ENCODE results near the gene GJB5. TPM values are rescaled to one million over a fixed set of nuclear protein-coding genes. Genes with fewer than 3 reads are reported as not detected.
"Not testable (repeated sequence)": the region's sequence is repeated elsewhere in the genome, so short reads cannot be mapped to it uniquely, and the experiment has no call there.

The GJB5 gene
- polyA plus RNA-seq, 1 of the 3 experiments (the other 2 are of a cell fraction): not detected

DNA sequence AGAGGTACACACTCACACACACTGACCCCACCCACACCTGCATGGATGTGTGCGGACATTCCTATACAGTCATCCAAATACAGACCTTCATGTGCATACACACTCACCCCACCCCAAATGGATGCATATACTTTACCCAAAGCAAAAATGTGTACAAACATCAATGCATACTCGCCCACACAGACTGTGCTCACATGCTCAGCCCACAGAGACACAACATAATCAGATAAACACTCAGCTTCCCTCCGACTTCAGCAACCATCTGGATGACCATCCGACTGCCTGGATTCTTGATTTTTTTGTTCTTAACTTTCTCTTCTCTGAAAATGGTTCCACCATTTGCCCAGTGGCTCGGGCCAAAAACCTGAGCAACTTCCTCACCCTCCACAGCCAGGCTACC is 24.4 kb upstream of the GJB5 start:
- CTCF ChIA-PET: interaction anchor here (1.0 to 5.5 kb wide), 2 partner anchors 9 to 13 kb away, joined by 3 to 32 read pairs; no protein-coding TSS in a partner anchor
- no peak overlapping the region for H3K27ac ChIP-seq (ENCODE audit: low read depth in 2 of 2, low read length in 1 of 2)
- H2AFZ ChIP-seq (ENCODE audit: low read depth): no peak overlapping the region
- H3F3A ChIP-seq (replicated peaks; ENCODE audit: insufficient read depth): no peaks in the 10 kb centered on the region
- no peak overlapping the region for H3K9ac ChIP-seq
- H3K79me2 ChIP-seq (ENCODE audit: insufficient read depth): no peaks in the 10 kb centered on the region
- H3K4me1 ChIP-seq (ENCODE audit: control insufficient read depth in 1 of 2, insufficient read depth in 2 of 2, low read depth in 1 of 2, low read length in 1 of 2): no peaks in the 10 kb centered on the region
- no peaks in the 10 kb centered on the region for H3K36me3 ChIP-seq (replicated peaks in 1 of 2; ENCODE audit: control insufficient read depth in 1 of 2, insufficient read depth in 2 of 2, low read length in 1 of 2)
- H3K9me3 ChIP-seq: no peaks in the 10 kb centered on the region
- H4K20me1 ChIP-seq (ENCODE audit: insufficient read depth): no peaks in the 10 kb centered on the region
- H3K4me3 ChIP-seq (ENCODE audit: low read depth in 2 of 2, low read length in 1 of 2): no peak overlapping the region
- DNase-seq: no peak
- TF ChIP-seq GABPA (IDR thresholded peaks at IDR 0.05; ENCODE audit: low read depth) (no peak), NFIC (IDR thresholded peaks at IDR 0.05; ENCODE audit: borderline replicate concordance) (no peak), MXI1 (IDR thresholded peaks at IDR 0.05; ENCODE audit: low read depth, low read length) (no peak), FOXJ3 (CRISPR knock-in tag; IDR thresholded peaks at IDR 0.05) (no peak)
- TF ChIP-seq, protein P1, sequence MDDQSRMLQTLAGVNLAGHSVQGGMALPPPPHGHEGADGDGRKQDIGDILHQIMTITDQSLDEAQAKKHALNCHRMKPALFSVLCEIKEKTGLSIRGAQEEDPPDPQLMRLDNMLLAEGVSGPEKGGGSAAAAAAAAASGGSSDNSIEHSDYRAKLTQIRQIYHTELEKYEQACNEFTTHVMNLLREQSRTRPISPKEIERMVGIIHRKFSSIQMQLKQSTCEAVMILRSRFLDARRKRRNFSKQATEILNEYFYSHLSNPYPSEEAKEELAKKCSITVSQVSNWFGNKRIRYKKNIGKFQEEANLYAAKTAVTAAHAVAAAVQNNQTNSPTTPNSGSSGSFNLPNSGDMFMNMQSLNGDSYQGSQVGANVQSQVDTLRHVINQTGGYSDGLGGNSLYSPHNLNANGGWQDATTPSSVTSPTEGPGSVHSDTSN (IDR thresholded peaks at IDR 0.05): no peak
- TF ChIP-seq, protein P2, sequence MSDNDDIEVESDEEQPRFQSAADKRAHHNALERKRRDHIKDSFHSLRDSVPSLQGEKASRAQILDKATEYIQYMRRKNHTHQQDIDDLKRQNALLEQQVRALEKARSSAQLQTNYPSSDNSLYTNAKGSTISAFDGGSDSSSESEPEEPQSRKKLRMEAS (IDR thresholded peaks at IDR 0.05; ENCODE audit: low read depth): no peak
- TF ChIP-seq, protein P3, sequence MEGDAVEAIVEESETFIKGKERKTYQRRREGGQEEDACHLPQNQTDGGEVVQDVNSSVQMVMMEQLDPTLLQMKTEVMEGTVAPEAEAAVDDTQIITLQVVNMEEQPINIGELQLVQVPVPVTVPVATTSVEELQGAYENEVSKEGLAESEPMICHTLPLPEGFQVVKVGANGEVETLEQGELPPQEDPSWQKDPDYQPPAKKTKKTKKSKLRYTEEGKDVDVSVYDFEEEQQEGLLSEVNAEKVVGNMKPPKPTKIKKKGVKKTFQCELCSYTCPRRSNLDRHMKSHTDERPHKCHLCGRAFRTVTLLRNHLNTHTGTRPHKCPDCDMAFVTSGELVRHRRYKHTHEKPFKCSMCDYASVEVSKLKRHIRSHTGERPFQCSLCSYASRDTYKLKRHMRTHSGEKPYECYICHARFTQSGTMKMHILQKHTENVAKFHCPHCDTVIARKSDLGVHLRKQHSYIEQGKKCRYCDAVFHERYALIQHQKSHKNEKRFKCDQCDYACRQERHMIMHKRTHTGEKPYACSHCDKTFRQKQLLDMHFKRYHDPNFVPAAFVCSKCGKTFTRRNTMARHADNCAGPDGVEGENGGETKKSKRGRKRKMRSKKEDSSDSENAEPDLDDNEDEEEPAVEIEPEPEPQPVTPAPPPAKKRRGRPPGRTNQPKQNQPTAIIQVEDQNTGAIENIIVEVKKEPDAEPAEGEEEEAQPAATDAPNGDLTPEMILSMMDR (IDR thresholded peaks at IDR 0.05): no peak
- TF ChIP-seq, protein P4, sequence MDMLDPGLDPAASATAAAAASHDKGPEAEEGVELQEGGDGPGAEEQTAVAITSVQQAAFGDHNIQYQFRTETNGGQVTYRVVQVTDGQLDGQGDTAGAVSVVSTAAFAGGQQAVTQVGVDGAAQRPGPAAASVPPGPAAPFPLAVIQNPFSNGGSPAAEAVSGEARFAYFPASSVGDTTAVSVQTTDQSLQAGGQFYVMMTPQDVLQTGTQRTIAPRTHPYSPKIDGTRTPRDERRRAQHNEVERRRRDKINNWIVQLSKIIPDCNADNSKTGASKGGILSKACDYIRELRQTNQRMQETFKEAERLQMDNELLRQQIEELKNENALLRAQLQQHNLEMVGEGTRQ (IDR thresholded peaks at IDR 0.05; ENCODE audit: borderline replicate concordance, low read depth, low read length): no peak
- no peaks in the 10 kb centered on the region for H3K27me3 ChIP-seq (ENCODE audit: insufficient read depth)
- WGBS (ENCODE audit: low lambda C conversion rate): 40% methylated on average over 5 of the region's 5 CpGs
- POLR2A ChIA-PET: no interaction called here
- no peaks in the 10 kb centered on the region for H3K9me2 ChIP-seq
- H3K4me2 ChIP-seq: no peak overlapping the region

DNA sequence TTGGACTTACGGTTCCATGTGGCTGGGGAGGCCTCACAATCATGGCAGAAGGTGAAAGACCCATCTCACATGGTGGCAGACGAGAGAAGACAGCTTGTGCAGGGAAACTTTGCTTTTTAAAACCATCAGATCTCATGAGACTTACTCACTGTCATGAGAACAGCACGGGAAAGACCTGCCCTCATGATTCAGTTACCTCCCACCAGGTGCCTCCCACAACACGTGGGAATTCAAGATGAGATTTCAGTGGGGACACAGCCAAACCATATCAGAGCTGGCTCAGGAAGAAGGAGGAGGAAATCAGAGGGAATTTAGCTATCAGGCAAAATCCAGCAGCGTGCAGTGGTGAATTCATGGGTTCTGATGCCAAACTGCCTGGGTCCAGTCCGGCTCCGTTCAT is 22.0 kb upstream of the GJB5 start:
- H2AFZ ChIP-seq (ENCODE audit: low read depth); H3K36me3 ChIP-seq (replicated peaks in 1 of 2; ENCODE audit: control insufficient read depth in 1 of 2, insufficient read depth in 2 of 2, low read length in 1 of 2); H4K20me1 ChIP-seq (ENCODE audit: insufficient read depth); H3K79me2 ChIP-seq (ENCODE audit: insufficient read depth); H3K27ac ChIP-seq (ENCODE audit: low read depth in 2 of 2, low read length in 1 of 2); H3K9me2 ChIP-seq; POLR2A ChIA-PET; H3K9me3 ChIP-seq; H3F3A ChIP-seq (replicated peaks; ENCODE audit: insufficient read depth); H3K4me1 ChIP-seq (ENCODE audit: control insufficient read depth in 1 of 2, insufficient read depth in 2 of 2, low read depth in 1 of 2, low read length in 1 of 2); H3K4me3 ChIP-seq (ENCODE audit: low read depth in 2 of 2, low read length in 1 of 2); DNase-seq; H3K27me3 ChIP-seq (ENCODE audit: insufficient read depth); H3K9ac ChIP-seq; H3K4me2 ChIP-seq: not testable (repeated sequence)
- WGBS (ENCODE audit: low lambda C conversion rate): 17% methylated on average over 7 of the region's 7 CpGs
- CTCF ChIA-PET: interaction anchor here (1.8 to 3.4 kb wide), 2 partner anchors 9 to 11 kb away, joined by 5 to 20 read pairs; no protein-coding TSS in a partner anchor

Data from SK-N-SH (cell line).